ENCODE data around the gene VTI1A. TPM values are rescaled to one million over a fixed set of nuclear protein-coding genes. Genes with fewer than 3 reads are reported as not detected.

The VTI1A gene
- total and polyA plus RNA-seq, 9 of the 15 experiments (the other 6 are each of a cell fraction or from before 2014, with no cell fraction given): 9.3 to 21.4 (median 16.0) TPM

DNA sequence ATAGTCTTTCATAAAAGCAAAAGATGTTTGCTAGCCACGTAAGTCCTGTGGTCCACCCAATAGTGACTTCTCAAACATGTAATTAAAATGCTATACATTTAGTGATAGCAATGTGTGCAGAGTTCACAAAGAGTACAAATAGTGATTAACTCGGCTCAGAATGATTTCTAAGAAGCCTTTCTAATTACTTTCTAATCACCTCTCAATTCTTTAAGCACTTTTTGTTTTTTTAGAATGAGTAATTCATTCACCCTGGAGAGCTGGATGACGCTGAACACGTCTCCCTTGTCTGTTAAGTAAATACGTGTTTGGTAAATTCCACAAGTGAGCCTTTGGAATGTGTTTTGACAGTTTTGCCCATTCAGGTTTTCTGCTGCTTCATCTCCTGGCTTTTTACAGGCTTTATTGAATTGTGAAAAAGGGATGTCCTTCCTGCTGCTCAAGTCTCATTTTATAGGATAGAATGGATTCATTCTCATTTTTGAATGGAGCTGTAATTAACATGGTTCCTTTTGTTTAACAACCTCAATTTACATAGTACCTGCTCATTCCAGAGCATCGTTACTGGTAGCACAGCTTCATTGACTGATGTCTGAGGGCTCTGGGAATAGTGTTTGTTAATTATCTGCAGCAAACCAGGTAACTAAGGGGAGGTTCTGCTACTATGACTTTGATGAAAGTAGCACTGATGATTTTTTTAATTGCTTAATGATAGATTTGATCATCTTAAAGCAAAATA is 212.1 kb downstream of the VTI1A start (continued):
- TF ChIP-seq, protein P1, sequence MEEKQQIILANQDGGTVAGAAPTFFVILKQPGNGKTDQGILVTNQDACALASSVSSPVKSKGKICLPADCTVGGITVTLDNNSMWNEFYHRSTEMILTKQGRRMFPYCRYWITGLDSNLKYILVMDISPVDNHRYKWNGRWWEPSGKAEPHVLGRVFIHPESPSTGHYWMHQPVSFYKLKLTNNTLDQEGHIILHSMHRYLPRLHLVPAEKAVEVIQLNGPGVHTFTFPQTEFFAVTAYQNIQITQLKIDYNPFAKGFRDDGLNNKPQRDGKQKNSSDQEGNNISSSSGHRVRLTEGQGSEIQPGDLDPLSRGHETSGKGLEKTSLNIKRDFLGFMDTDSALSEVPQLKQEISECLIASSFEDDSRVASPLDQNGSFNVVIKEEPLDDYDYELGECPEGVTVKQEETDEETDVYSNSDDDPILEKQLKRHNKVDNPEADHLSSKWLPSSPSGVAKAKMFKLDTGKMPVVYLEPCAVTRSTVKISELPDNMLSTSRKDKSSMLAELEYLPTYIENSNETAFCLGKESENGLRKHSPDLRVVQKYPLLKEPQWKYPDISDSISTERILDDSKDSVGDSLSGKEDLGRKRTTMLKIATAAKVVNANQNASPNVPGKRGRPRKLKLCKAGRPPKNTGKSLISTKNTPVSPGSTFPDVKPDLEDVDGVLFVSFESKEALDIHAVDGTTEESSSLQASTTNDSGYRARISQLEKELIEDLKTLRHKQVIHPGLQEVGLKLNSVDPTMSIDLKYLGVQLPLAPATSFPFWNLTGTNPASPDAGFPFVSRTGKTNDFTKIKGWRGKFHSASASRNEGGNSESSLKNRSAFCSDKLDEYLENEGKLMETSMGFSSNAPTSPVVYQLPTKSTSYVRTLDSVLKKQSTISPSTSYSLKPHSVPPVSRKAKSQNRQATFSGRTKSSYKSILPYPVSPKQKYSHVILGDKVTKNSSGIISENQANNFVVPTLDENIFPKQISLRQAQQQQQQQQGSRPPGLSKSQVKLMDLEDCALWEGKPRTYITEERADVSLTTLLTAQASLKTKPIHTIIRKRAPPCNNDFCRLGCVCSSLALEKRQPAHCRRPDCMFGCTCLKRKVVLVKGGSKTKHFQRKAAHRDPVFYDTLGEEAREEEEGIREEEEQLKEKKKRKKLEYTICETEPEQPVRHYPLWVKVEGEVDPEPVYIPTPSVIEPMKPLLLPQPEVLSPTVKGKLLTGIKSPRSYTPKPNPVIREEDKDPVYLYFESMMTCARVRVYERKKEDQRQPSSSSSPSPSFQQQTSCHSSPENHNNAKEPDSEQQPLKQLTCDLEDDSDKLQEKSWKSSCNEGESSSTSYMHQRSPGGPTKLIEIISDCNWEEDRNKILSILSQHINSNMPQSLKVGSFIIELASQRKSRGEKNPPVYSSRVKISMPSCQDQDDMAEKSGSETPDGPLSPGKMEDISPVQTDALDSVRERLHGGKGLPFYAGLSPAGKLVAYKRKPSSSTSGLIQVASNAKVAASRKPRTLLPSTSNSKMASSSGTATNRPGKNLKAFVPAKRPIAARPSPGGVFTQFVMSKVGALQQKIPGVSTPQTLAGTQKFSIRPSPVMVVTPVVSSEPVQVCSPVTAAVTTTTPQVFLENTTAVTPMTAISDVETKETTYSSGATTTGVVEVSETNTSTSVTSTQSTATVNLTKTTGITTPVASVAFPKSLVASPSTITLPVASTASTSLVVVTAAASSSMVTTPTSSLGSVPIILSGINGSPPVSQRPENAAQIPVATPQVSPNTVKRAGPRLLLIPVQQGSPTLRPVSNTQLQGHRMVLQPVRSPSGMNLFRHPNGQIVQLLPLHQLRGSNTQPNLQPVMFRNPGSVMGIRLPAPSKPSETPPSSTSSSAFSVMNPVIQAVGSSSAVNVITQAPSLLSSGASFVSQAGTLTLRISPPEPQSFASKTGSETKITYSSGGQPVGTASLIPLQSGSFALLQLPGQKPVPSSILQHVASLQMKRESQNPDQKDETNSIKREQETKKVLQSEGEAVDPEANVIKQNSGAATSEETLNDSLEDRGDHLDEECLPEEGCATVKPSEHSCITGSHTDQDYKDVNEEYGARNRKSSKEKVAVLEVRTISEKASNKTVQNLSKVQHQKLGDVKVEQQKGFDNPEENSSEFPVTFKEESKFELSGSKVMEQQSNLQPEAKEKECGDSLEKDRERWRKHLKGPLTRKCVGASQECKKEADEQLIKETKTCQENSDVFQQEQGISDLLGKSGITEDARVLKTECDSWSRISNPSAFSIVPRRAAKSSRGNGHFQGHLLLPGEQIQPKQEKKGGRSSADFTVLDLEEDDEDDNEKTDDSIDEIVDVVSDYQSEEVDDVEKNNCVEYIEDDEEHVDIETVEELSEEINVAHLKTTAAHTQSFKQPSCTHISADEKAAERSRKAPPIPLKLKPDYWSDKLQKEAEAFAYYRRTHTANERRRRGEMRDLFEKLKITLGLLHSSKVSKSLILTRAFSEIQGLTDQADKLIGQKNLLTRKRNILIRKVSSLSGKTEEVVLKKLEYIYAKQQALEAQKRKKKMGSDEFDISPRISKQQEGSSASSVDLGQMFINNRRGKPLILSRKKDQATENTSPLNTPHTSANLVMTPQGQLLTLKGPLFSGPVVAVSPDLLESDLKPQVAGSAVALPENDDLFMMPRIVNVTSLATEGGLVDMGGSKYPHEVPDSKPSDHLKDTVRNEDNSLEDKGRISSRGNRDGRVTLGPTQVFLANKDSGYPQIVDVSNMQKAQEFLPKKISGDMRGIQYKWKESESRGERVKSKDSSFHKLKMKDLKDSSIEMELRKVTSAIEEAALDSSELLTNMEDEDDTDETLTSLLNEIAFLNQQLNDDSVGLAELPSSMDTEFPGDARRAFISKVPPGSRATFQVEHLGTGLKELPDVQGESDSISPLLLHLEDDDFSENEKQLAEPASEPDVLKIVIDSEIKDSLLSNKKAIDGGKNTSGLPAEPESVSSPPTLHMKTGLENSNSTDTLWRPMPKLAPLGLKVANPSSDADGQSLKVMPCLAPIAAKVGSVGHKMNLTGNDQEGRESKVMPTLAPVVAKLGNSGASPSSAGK (IDR thresholded peaks at IDR 0.05): no peak
- no peak for TF ChIP-seq RBFOX2 (IDR thresholded peaks at IDR 0.05; ENCODE audit: low read depth, low read length)

Data from K562 (cell line).